Activated naive CD8-positive, alpha-beta T cell treated with anti-CD3 and anti-CD28 coated beads for 36 hours (primary cell): ENCODE data around the gene MOV10. TPM values are rescaled to one million over a fixed set of nuclear protein-coding genes. Genes with fewer than 3 reads are reported as not detected.

Source experiments
- DNase-seq: peaks from one replicate; pipeline ENCODE4 v3.0.0; 2021
- H3K27ac Mint-ChIP-seq: one replicate; pipeline ENCODE4 v1.8.0; 2022; ENCODE audit warnings: mild to moderate bottlenecking, moderate library complexity, mixed read lengths
- H3K27me3 Mint-ChIP-seq: one replicate; pipeline ENCODE4 v1.8.0; 2022; ENCODE audit warnings: mild to moderate bottlenecking, mixed read lengths
- H3K36me3 Mint-ChIP-seq: one replicate; pipeline ENCODE4 v1.8.0; 2021; ENCODE audit warnings: mild to moderate bottlenecking, mixed read lengths
- H3K4me1 Mint-ChIP-seq: one replicate; pipeline ENCODE4 v1.8.0; 2021; ENCODE audit warnings: mixed read lengths
- H3K4me3 Mint-ChIP-seq: one replicate; pipeline ENCODE4 v1.8.0; 2022; ENCODE audit warnings: mild to moderate bottlenecking, moderate library complexity, mixed read lengths
- H3K9me3 Mint-ChIP-seq: one replicate; pipeline ENCODE4 v1.8.0; 2022; ENCODE audit warnings: mixed read lengths
- total RNA-seq, 2 experiments: library from RNA; stranded (reverse); gene quantifications; one replicate each; pipeline ENCODE4 v1.2.3, GENCODE V29; 2021

The MOV10 gene
- total RNA-seq, 2 experiments from 2014 or later: 66.1 to 66.4 TPM

- peaks cover 21% of the 10 kb centered on the region for H3K4me1 Mint-ChIP-seq
- no peaks in the 10 kb centered on the region for H3K9me3 Mint-ChIP-seq
- no peak overlapping the region for H3K4me3 Mint-ChIP-seq
- DNase-seq: no peak
- peaks cover 25% of the 10 kb centered on the region for H3K36me3 Mint-ChIP-seq
- H3K27me3 Mint-ChIP-seq: no peaks in the 10 kb centered on the region
- no peak overlapping the region for H3K27ac Mint-ChIP-seq
Measured at GRCh38 chr1:112651205-112651604, 23.3 kb upstream of the MOV10 start.

DNA sequence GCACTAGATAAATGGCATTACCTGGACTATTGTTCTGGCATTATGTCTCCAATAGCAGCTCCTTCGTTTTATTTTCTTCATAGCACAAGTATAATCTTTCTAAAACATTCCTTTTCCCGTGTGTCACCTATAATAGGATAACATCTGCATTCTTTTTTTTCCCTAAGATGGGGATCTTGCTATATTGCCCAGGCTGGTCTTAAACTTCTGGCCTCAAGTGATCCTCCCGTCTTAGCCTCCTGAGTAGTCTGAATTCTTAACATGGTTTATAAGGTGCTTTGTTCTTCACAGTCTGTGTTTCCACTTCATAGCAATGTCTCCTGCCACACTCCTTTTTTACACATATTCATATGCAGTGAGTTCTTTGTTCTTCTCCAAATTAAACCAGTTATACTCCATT is 8.6 kb upstream of the MOV10 start:
- H3K36me3 Mint-ChIP-seq: peaks cover 54% of the 10 kb centered on the region
- H3K4me3 Mint-ChIP-seq: no peak overlapping the region
- no peak for DNase-seq
- peak overlapping the region; percentile 39 for H3K27ac Mint-ChIP-seq
- H3K4me1 Mint-ChIP-seq: peaks cover 27% of the 10 kb centered on the region
- H3K27me3 Mint-ChIP-seq: no peaks in the 10 kb centered on the region
- H3K9me3 Mint-ChIP-seq: peaks cover 2% of the 10 kb centered on the region

DNA sequence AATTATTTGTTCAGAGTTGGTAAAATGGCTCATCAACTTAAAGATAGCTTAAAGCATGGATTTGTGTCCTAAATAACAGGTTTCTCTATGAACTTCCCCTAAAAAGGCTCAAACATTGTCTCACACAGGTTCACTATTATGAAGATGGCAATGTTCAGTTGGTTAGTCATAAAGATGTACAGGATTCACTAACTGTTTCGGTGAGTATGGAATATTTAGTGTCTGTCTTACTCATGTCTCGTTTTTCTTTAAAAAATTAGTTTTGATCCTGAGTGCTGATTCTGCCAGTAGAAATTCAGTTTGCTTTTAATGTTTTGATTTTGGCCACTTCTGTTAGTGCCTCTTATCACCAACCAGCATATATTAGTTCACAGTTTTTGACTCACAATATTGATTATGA is 7.5 kb upstream of the MOV10 start:
- peak overlapping the region; percentile 63 for H3K27ac Mint-ChIP-seq
- peaks cover 62% of the 10 kb centered on the region for H3K36me3 Mint-ChIP-seq

GRCh38 chr1:112672009-112672408 is 2.5 kb upstream of the MOV10 start:
- H3K27ac Mint-ChIP-seq: peak overlapping the region; percentile 25
- H3K4me3 Mint-ChIP-seq: no peak overlapping the region
- peaks cover 48% of the 10 kb centered on the region for H3K4me1 Mint-ChIP-seq
- H3K27me3 Mint-ChIP-seq: peaks cover 3% of the 10 kb centered on the region
- no peak for DNase-seq
- peaks cover 59% of the 10 kb centered on the region for H3K36me3 Mint-ChIP-seq
- H3K9me3 Mint-ChIP-seq: peaks cover 2% of the 10 kb centered on the region

More for the DNA sequence above, 7.5 kb upstream of the MOV10 start:
- Mint-ChIP-seq H3K9me3 (peaks cover 2% of the 10 kb centered on the region), H3K4me3 (no peak overlapping the region), H3K4me1 (peaks cover 27% of the 10 kb centered on the region), H3K27me3 (no peaks in the 10 kb centered on the region)
- DNase-seq: no peak

DNA sequence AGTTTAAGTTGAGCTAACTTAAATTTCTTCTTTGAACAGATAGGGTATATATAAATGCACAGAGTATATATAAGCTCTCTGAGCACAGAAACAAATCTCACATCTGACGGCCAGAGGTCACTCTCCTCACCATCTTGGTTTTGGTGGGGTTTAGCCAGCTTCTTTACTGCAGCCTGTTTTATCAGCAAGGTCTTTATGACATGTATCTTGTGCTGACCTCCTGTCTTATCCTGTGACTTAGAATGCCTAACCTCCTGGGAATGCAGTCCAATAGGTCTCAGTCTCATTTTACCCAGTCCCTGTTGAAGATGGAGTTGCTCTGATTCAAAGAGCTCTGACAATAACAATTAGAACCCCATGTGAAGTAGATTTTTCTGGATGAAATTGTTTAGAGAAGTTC is 1.6 kb upstream of the MOV10 start:
- H3K4me1 Mint-ChIP-seq: peaks cover 48% of the 10 kb centered on the region
- peaks cover 50% of the 10 kb centered on the region for H3K36me3 Mint-ChIP-seq
- no peak overlapping the region for H3K4me3 Mint-ChIP-seq
- no peak overlapping the region for H3K27ac Mint-ChIP-seq
- peaks cover 3% of the 10 kb centered on the region for H3K27me3 Mint-ChIP-seq
- H3K9me3 Mint-ChIP-seq: no peaks in the 10 kb centered on the region
- no peak for DNase-seq

GRCh38 chr1:112673592-112674439 is 643 bp upstream of the MOV10 start:
- Mint-ChIP-seq H3K27ac (peak overlapping the region; percentile 95), H3K27me3 (peaks cover 3% of the 10 kb centered on the region), H3K36me3 (peaks cover 45% of the 10 kb centered on the region), H3K4me1 (peaks cover 46% of the 10 kb centered on the region), H3K4me3 (peak overlapping the region; percentile 93), H3K9me3 (no peaks in the 10 kb centered on the region)
- no peak for DNase-seq

DNA sequence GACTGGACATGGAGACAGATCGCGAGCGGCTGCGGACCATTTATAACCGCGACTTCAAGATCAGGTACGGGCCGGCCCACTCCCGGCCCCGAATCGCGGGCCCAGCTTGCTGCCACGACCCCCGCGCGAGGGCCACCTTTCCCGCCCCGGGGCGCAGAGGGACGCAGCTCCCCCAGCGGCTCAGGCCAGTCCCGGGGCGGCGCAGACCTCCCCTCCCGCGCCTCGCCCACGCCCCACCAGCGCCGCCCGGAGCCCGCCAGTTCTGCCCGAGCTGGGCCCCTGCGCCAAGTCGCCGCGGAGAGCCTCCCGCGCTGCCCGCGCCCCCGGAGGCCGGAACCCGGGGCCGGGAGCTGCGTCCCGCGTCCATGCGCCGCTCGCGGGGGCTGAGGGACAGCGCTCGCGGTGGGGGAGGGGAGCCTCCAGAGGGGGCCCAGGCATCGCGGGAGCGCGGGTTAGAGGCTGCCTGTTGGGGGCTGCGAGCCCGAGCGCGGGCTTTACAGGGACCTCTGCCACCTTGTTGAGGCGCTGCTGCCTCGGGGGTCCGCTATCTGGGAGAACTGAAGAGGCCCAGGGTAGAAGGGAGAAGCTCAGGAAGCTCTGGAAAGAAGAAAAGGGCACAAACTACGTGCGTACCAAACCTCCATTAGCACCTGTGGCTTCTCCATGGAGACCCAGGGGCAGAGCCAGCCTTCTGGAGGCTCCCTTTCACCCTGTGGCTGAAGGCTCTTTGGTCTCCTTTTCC is 698 bp downstream of the MOV10 start:
- Mint-ChIP-seq H3K27me3 (peaks cover 3% of the 10 kb centered on the region), H3K4me1 (peaks cover 46% of the 10 kb centered on the region), H3K27ac (peak overlapping the region; percentile 95), H3K36me3 (peaks cover 40% of the 10 kb centered on the region), H3K9me3 (no peaks in the 10 kb centered on the region), H3K4me3 (peak overlapping the region; percentile 93)
- peak; percentile 67 for DNase-seq

DNA sequence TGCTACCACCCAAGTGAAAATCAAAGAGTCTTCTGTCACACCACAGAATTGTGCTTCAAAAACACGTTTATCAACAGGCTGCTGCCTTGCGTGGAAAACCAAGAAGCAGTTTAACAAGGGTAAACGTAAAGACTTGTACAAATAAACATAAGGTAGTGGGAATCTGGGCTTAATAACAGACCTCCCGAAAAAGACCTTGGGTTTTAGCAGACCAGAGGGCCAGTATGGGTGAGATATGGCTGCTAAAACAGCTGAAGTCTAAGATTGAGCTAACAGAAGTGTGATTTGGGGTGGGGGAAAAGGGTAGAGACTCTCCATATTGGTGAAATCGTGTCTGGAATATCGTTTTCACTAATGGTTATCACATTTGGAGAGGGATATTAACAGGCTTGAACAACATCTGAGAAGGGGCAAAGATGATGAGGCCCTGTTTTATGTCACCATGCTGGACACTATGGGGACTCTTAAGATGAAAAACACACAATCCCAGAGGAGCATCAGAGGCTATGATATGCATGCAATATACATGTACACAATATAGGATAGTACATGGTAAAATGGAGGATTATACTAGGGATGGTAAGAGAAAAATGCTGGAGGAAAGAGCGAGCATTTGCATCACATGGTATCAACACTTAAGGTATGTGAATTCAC is 1.4 kb downstream of the MOV10 start:
- Mint-ChIP-seq H3K4me1 (peaks cover 46% of the 10 kb centered on the region), H3K36me3 (peaks cover 43% of the 10 kb centered on the region), H3K9me3 (no peaks in the 10 kb centered on the region), H3K27ac (peak overlapping the region; percentile 81), H3K27me3 (peaks cover 3% of the 10 kb centered on the region), H3K4me3 (peak overlapping the region; percentile 82)
- no peak for DNase-seq

GRCh38 chr1:112676543-112676942 is 2.1 kb downstream of the MOV10 start:
- DNase-seq: no peak
- Mint-ChIP-seq H3K4me3 (no peak overlapping the region), H3K9me3 (no peaks in the 10 kb centered on the region), H3K27ac (no peak overlapping the region), H3K36me3 (peaks cover 40% of the 10 kb centered on the region), H3K27me3 (peaks cover 3% of the 10 kb centered on the region), H3K4me1 (peaks cover 46% of the 10 kb centered on the region)

- Mint-ChIP-seq H3K4me1 (peaks cover 46% of the 10 kb centered on the region), H3K27ac (no peak overlapping the region)
Measured at GRCh38 chr1:112677501-112677900, 3.0 kb downstream of the MOV10 start.

GRCh38 chr1:112678605-112679004 is 4.1 kb downstream of the MOV10 start:
- no peak overlapping the region for H3K27ac Mint-ChIP-seq
- H3K9me3 Mint-ChIP-seq: no peaks in the 10 kb centered on the region
- no peak for DNase-seq
- H3K4me3 Mint-ChIP-seq: no peak overlapping the region
- peaks cover 39% of the 10 kb centered on the region for H3K4me1 Mint-ChIP-seq
- H3K27me3 Mint-ChIP-seq: peaks cover 3% of the 10 kb centered on the region
- peaks cover 33% of the 10 kb centered on the region for H3K36me3 Mint-ChIP-seq

More at GRCh38 chr1:112677501-112677900, 3.0 kb downstream of the MOV10 start:
- peaks cover 3% of the 10 kb centered on the region for H3K27me3 Mint-ChIP-seq
- peaks cover 35% of the 10 kb centered on the region for H3K36me3 Mint-ChIP-seq
- H3K4me3 Mint-ChIP-seq: no peak overlapping the region
- no peaks in the 10 kb centered on the region for H3K9me3 Mint-ChIP-seq
- no peak for DNase-seq

DNA sequence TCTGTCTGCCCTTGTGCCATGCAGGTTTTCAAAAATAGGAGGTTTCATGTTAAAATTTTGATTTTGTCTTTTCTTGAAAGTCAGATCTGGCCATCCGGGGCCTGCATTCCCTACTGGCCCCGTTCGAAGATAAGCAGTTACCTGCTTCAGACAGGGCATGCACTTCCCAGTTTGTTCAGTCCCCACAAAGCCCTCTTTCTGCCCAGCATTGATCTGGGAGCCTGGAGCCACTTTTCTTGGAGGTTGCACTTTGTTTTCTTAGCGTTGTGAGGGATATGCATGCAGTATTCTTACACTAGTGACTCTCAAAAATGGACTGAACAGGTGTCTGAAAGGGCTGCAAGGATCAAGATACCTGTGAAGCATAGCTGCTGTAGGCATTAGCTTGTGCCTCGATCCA is 11.5 kb downstream of the MOV10 start:
- H3K9me3 Mint-ChIP-seq: no peaks in the 10 kb centered on the region
- peaks cover 5% of the 10 kb centered on the region for H3K4me1 Mint-ChIP-seq
- H3K4me3 Mint-ChIP-seq: no peak overlapping the region
- no peak overlapping the region for H3K27ac Mint-ChIP-seq
- H3K27me3 Mint-ChIP-seq: no peaks in the 10 kb centered on the region
- DNase-seq: no peak
- H3K36me3 Mint-ChIP-seq: peaks cover 5% of the 10 kb centered on the region

DNA sequence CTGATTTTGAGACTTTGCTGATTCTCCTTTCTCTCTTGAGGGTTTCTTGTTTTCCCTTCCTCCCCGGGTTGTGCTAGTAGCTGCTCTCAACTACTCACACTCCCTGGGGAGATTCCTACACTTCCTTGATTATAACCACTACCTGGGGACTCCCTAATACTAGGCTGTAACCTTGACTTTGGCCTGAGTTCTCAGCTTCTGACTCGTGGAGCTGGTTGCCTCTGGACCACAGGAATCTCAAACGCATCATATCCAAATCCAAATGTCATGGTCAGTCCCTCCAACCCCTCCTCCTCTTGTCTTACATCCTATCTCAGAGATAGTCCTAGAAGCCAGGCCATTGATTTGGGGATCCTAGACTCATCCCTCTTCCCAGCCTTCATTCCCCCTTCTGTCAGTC is 12.0 kb downstream of the MOV10 start:
- Mint-ChIP-seq H3K4me1 (peaks cover 5% of the 10 kb centered on the region), H3K27ac (no peak overlapping the region), H3K9me3 (no peaks in the 10 kb centered on the region), H3K27me3 (no peaks in the 10 kb centered on the region), H3K36me3 (peaks cover 1% of the 10 kb centered on the region), H3K4me3 (no peak overlapping the region)
- no peak for DNase-seq

GRCh38 chr1:112686835-112687234 is 12.4 kb downstream of the MOV10 start:
- Mint-ChIP-seq H3K36me3 (peaks cover 1% of the 10 kb centered on the region), H3K4me1 (peaks cover 5% of the 10 kb centered on the region), H3K9me3 (no peaks in the 10 kb centered on the region), H3K27ac (no peak overlapping the region), H3K27me3 (no peaks in the 10 kb centered on the region), H3K4me3 (no peak overlapping the region)
- no peak for DNase-seq

GRCh38 chr1:112687361-112687760 is 12.9 kb downstream of the MOV10 start:
- Mint-ChIP-seq H3K36me3 (peaks cover 1% of the 10 kb centered on the region), H3K27me3 (no peaks in the 10 kb centered on the region), H3K27ac (no peak overlapping the region), H3K4me1 (peaks cover 5% of the 10 kb centered on the region), H3K9me3 (no peaks in the 10 kb centered on the region), H3K4me3 (no peak overlapping the region)
- DNase-seq: no peak
